ENCODE data around the gene NFU1. TPM values are rescaled to one million over a fixed set of nuclear protein-coding genes. Genes with fewer than 3 reads are reported as not detected.

The NFU1 gene
- total and polyA plus RNA-seq, 2 of the 8 experiments (the other 6 are each of a cell fraction or from before 2014, with no cell fraction given), result 18.4 to 45.5 TPM

- H3K36me3 ChIP-seq (ENCODE audit: control insufficient read depth in 2 of 4, insufficient read depth in 4 of 4, low read length in 3 of 4), result peaks cover 10 to 60% (median 36%) of the 10 kb centered on the region in 4 experiments
- H4K5ac ChIP-seq (ENCODE audit: insufficient read length, low read depth, low read length), result no peak overlapping the region
- TF ChIP-seq TBP (IDR thresholded peaks at IDR 0.05; ENCODE audit: low read depth, low read length) (no peak), SP2 (IDR thresholded peaks at IDR 0.05; ENCODE audit: low read length) (no peak)
Observed at GRCh38 chr2:69369802-69370201, 67.4 kb downstream of the NFU1 start.

More at GRCh38 chr2:69369802-69370201, 67.4 kb downstream of the NFU1 start:
- H3K23me2 ChIP-seq (ENCODE audit: low read depth, low read length), result no peaks in the 10 kb centered on the region
- H3K27ac ChIP-seq (ENCODE audit: low read depth, low read length), result no peak overlapping the region
- H3K14ac ChIP-seq (ENCODE audit: insufficient read length), result no peak overlapping the region
- H2BK20ac ChIP-seq (ENCODE audit: low read length), result no peak overlapping the region
- H3K23ac ChIP-seq (ENCODE audit: insufficient read length), result no peak overlapping the region
- H2BK15ac ChIP-seq (ENCODE audit: low read length), result no peak overlapping the region
- H3K27me3 ChIP-seq (replicated peaks in 1 of 4; ENCODE audit: control insufficient read depth in 3 of 4, extremely low read depth in 1 of 4, insufficient read depth in 3 of 4, low read length in 3 of 4), result no peaks in the 10 kb centered on the region
- WGBS, 2 experiments (ENCODE audit: extremely low coverage in 1 of 2, insufficient coverage in 1 of 2, insufficient read length in 1 of 2, insufficient replicate concordance in 2 of 2, low coverage in 1 of 2, low lambda C conversion rate in 2 of 2, missing lambda C conversion rate in 1 of 2), result 88% methylated on average over 1 of the region's 1 CpG; no CpG with 5 or more reads in 1 of the 2 experiments
- H3K9ac ChIP-seq (replicated peaks in 1 of 4; ENCODE audit: extremely low read depth in 1 of 4, low read depth in 3 of 4, low read length in 3 of 4), result no peak overlapping the region
- no peak overlapping the region for H2AK5ac ChIP-seq (ENCODE audit: low read depth, low read length)
- no peak overlapping the region for H3K4ac ChIP-seq (replicated peaks; ENCODE audit: insufficient read length, low read depth, low read length)
- H2AFZ ChIP-seq (ENCODE audit: low read length), result no peak overlapping the region
- no peak overlapping the region for H2BK12ac ChIP-seq (ENCODE audit: low read depth, low read length)
- no peak overlapping the region; the same call in 1 of the 2 replicates for H4K8ac ChIP-seq (ENCODE audit: extremely low read depth, insufficient read depth, low read length)
- POLR2A ChIA-PET (ENCODE audit: partially characterized antibody), result no interaction called here
- H2BK5ac ChIP-seq (ENCODE audit: low read depth, low read length), result no peak overlapping the region
- H3K4me2 ChIP-seq (ENCODE audit: insufficient read depth in 1 of 2, low read depth in 2 of 2, low read length in 2 of 2), result no peak overlapping the region
- no peaks in the 10 kb centered on the region for H4K20me1 ChIP-seq (replicated peaks in 1 of 2; ENCODE audit: control insufficient read depth in 1 of 2, insufficient read depth in 2 of 2, low read length in 2 of 2)
- no peak overlapping the region for H3K56ac ChIP-seq (replicated peaks; ENCODE audit: insufficient read length, low read depth, low read length)
- H3K4me1 ChIP-seq (replicated peaks in 1 of 4; ENCODE audit: control insufficient read depth in 3 of 4, insufficient read depth in 4 of 4, low read length in 3 of 4), result no peaks in the 10 kb centered on the region
- no peak overlapping the region for H3K4me3 ChIP-seq (ENCODE audit: extremely low read depth in 1 of 4, insufficient read depth in 2 of 4, low read depth in 3 of 4, low read length in 4 of 4)
- no peaks in the 10 kb centered on the region for H3K9me3 ChIP-seq (ENCODE audit: insufficient read depth in 2 of 2, low read depth in 1 of 2, low read length in 1 of 2)
- no peak for DNase-seq (ENCODE audit: low read depth in 1 of 2, low spot score in 2 of 2)
- peaks cover 0 to 9% of the 10 kb centered on the region in 2 experiments; a peak in 2 of 4 replicates for H3K79me2 ChIP-seq (ENCODE audit: control insufficient read depth in 1 of 2, insufficient read depth in 2 of 2, low read length in 2 of 2)
- no peak for FAIRE-seq
- no peaks in the 10 kb centered on the region for H3K79me1 ChIP-seq (ENCODE audit: low read depth, low read length)
- no peak overlapping the region for H3K18ac ChIP-seq (ENCODE audit: extremely low read depth, low read length)
- H2BK120ac ChIP-seq (replicated peaks; ENCODE audit: low read depth, low read length), result no peak overlapping the region
- H4K91ac ChIP-seq (replicated peaks; ENCODE audit: insufficient read length, low read length), result no peak overlapping the region
- CTCF ChIA-PET (ENCODE audit: partially characterized antibody), result interaction anchor here (0.7 to 1.4 kb wide), 2 partner anchors 8 to 854 kb away, joined by 3 to 4 read pairs; no protein-coding TSS in a partner anchor
